ENCODE data around the gene ZNF587. TPM values are rescaled to one million over a fixed set of nuclear protein-coding genes. Genes with fewer than 3 reads are reported as not detected.
"Not testable (repeated sequence)": the region's sequence is repeated elsewhere in the genome, so short reads cannot be mapped to it uniquely, and the experiment has no call there.

Gene ZNF587
- total and polyA plus RNA-seq, 2 of the 13 experiments (the other 11 are each of a cell fraction or from before 2014, with no cell fraction given): 8.7 to 17.5 TPM

DNA sequence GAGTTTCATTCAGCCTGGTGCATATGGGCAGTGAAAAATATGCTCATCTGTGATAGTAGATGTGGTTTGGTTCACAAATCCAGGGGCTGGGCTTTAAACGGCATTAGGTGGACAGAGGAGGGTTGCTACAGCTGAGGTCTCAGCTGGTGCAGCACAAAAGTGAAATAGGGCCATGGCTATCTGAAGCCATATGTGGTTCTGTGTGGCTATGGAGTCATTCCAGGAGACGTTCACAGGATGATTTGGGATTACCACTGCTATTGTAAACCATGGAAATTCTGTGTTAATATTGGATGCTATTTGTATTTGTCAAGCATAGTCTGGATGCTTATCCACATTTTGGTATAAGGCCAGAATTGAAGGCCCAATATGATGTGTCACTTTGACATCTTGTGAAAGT, 4.5 kb downstream of the ZNF587 start:
- ATAC-seq; in situ Hi-C loops (cut with HindIII; ENCODE audit: extremely low pct_ligation_motif_present, low pct_unique_long_range_greater_than_20kb): not testable (repeated sequence)

DNA sequence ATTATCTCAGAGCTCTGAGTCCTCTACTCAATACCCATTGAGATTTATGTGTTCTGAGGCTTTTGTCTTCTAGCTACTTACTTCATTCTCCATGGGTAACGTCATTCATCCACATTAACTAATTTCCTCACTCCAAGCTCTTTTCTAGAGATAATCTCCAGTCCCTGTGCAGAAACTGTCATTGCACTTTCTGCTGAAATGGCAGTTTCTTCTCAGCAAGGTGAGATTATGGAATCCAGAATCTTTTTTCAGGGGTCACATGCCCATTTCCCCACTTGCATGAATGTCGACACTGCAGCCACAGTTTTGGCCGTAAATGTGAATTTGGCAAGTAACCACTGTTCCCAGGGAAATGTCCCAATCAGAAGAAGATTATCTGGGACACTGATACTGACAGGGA, 12.7 kb downstream of the ZNF587 start:
- intact Hi-C loops (cut with micrococcal nuclease; ENCODE audit: unreplicated experiment); H3K4me1 ChIP-seq (ENCODE audit: insufficient read depth, low read length); H3K27me3 ChIP-seq (ENCODE audit: control insufficient read depth in 1 of 2, insufficient read depth in 2 of 2, low read length in 2 of 2); H3K9ac ChIP-seq (ENCODE audit: insufficient read depth, low read depth, low read length); H3K27ac ChIP-seq (ENCODE audit: extremely low read length, insufficient read depth, low read length); H3K79me2 ChIP-seq (ENCODE audit: insufficient read depth, low read length); POLR2A ChIA-PET; H3K9me3 ChIP-seq (ENCODE audit: low read length); FAIRE-seq; CTCF ChIA-PET (ENCODE audit: low intra/inter-chr PET ratio, low total read pairs); in situ Hi-C loops (cut with HindIII; ENCODE audit: extremely low pct_ligation_motif_present, low pct_unique_long_range_greater_than_20kb); H4K20me1 ChIP-seq (ENCODE audit: insufficient read depth, low read length); DNase-seq (ENCODE audit: low spot score); H3K4me2 ChIP-seq (ENCODE audit: low read depth, low read length); H2AFZ ChIP-seq (ENCODE audit: low read length); H3K4me3 ChIP-seq (replicated peaks in 1 of 3; ENCODE audit: insufficient read depth in 1 of 3, low read depth in 2 of 3, low read length in 3 of 3); ATAC-seq: not testable (repeated sequence)
- peaks cover 19 to 75% of the 10 kb centered on the region in 2 experiments for H3K36me3 ChIP-seq (replicated peaks in 1 of 2; ENCODE audit: control insufficient read depth in 1 of 2, insufficient read depth in 2 of 2, low read length in 2 of 2)
- WGBS (ENCODE audit: low lambda C conversion rate): 98% methylated on average over 3 of the region's 3 CpGs
- BruUV-seq (replicated peaks): TSS peak; percentile 11
- TF ChIP-seq MAFK (conservative IDR thresholded peaks at IDR 0.05 in 1 of 2, IDR thresholded peaks at IDR 0.05 in 1 of 2; ENCODE audit: low read length in 2 of 2) (peak; percentile 84 to 86), MAFF (IDR thresholded peaks at IDR 0.05; ENCODE audit: low read depth, low read length) (peak; percentile 81)

More for the DNA sequence above, 4.5 kb downstream of the ZNF587 start:
- H4K20me1 ChIP-seq (ENCODE audit: insufficient read depth, low read length); BruUV-seq (replicated peaks); H3K4me2 ChIP-seq (ENCODE audit: low read depth, low read length); H2AFZ ChIP-seq (ENCODE audit: low read length); CTCF ChIA-PET (ENCODE audit: low intra/inter-chr PET ratio, low total read pairs); intact Hi-C loops (cut with micrococcal nuclease; ENCODE audit: unreplicated experiment); H3K27me3 ChIP-seq (ENCODE audit: control insufficient read depth in 1 of 2, insufficient read depth in 2 of 2, low read length in 2 of 2); H3K27ac ChIP-seq (ENCODE audit: extremely low read length, insufficient read depth, low read length); FAIRE-seq; H3K9ac ChIP-seq (ENCODE audit: insufficient read depth, low read depth, low read length); H3K9me3 ChIP-seq (ENCODE audit: low read length); DNase-seq (ENCODE audit: low spot score); POLR2A ChIA-PET; H3K4me3 ChIP-seq (replicated peaks in 1 of 3; ENCODE audit: insufficient read depth in 1 of 3, low read depth in 2 of 3, low read length in 3 of 3): not testable (repeated sequence)
- WGBS (ENCODE audit: low lambda C conversion rate): 100% methylated on average over 2 of the region's 2 CpGs
- Histone ChIP-seq H3K79me2 (ENCODE audit: insufficient read depth, low read length) (peaks cover 28% of the 10 kb centered on the region), H3K4me1 (ENCODE audit: insufficient read depth, low read length) (peaks cover 16% of the 10 kb centered on the region), H3K36me3 (replicated peaks in 1 of 2; ENCODE audit: control insufficient read depth in 1 of 2, insufficient read depth in 2 of 2, low read length in 2 of 2) (peaks cover 9 to 19% of the 10 kb centered on the region in 2 experiments; a peak in 3 of 5 replicates)
